Nephron progenitor cell (in vitro differentiated cells): ENCODE data around the gene RASGRF1.

ENCODE experiments used
- DNase-seq: peaks from one replicate; pipeline ENCODE4 v3.0.0; 2021
- H3K27ac Mint-ChIP-seq: 2 replicates; pipeline ENCODE4 v1.8.0; 2021; ENCODE audit warnings: mild to moderate bottlenecking, moderate library complexity, mixed read lengths
- H3K27me3 Mint-ChIP-seq: 2 replicates; pipeline ENCODE4 v1.8.0; 2021; ENCODE audit warnings: mild to moderate bottlenecking, low read depth, mixed read lengths; ENCODE audit not compliant: poor library complexity
- H3K36me3 Mint-ChIP-seq: 2 replicates; pipeline ENCODE4 v1.8.0; 2021; ENCODE audit warnings: low read depth, mixed read lengths
- H3K4me1 Mint-ChIP-seq: 2 replicates; pipeline ENCODE4 v1.8.0; 2021; ENCODE audit warnings: mixed read lengths
- H3K4me3 Mint-ChIP-seq: 2 replicates; pipeline ENCODE4 v1.8.0; 2021; ENCODE audit warnings: mild to moderate bottlenecking, moderate library complexity, mixed read lengths
- H3K9me3 Mint-ChIP-seq: 2 replicates; pipeline ENCODE4 v1.8.0; 2021; ENCODE audit warnings: mild to moderate bottlenecking, moderate library complexity, mixed read lengths
- TF ChIP-seq, protein P1 (sequence below): fragments of 200-600 bp; sonication (generic); IDR thresholded peaks from 2 replicates; pipeline ENCODE4 v1.5.0; 2021; ENCODE audit warnings: antibody characterized with exemption

RASGRF1 gene

DNA sequence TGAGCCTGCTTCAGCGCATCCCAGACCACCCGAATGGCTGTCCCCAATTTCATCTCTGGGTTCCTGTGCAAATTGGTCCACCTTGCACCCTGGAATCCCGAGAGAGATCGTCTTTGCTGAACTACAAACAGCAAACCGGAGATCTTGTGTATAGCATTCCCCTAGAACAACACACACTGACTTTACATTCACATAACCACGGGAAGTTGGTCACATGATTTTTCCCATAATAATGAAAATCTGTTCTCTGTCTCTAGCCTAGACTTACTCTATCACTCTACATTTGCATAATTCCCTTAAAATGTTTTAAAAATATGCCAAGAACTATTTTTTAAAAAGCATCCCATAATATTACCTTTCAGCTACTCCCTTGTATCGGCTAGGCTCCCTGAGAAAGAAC lies 180.3 kb downstream of the RASGRF1 start:
- Mint-ChIP-seq H3K27ac (no peak overlapping the region), H3K27me3 (peaks cover 2% of the 10 kb centered on the region), H3K9me3 (no peaks in the 10 kb centered on the region), H3K4me3 (no peak overlapping the region), H3K4me1 (peaks cover 30% of the 10 kb centered on the region), H3K36me3 (peaks cover 57% of the 10 kb centered on the region)
- DNase-seq = no peak
- TF ChIP-seq, protein P1, sequence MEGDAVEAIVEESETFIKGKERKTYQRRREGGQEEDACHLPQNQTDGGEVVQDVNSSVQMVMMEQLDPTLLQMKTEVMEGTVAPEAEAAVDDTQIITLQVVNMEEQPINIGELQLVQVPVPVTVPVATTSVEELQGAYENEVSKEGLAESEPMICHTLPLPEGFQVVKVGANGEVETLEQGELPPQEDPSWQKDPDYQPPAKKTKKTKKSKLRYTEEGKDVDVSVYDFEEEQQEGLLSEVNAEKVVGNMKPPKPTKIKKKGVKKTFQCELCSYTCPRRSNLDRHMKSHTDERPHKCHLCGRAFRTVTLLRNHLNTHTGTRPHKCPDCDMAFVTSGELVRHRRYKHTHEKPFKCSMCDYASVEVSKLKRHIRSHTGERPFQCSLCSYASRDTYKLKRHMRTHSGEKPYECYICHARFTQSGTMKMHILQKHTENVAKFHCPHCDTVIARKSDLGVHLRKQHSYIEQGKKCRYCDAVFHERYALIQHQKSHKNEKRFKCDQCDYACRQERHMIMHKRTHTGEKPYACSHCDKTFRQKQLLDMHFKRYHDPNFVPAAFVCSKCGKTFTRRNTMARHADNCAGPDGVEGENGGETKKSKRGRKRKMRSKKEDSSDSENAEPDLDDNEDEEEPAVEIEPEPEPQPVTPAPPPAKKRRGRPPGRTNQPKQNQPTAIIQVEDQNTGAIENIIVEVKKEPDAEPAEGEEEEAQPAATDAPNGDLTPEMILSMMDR = no peak
